ENCODE results near the gene HACD3. TPM values are rescaled to one million over a fixed set of nuclear protein-coding genes. Genes with fewer than 3 reads are reported as not detected.
A peak's percentile ranks its signal among the peaks of the same experiment; 100 is the strongest.

Gene HACD3
- total and polyA plus RNA-seq, 9 of the 15 experiments (the other 6 are each of a cell fraction or from before 2014, with no cell fraction given): 48.1 to 117 (median 72.8) TPM

DNA sequence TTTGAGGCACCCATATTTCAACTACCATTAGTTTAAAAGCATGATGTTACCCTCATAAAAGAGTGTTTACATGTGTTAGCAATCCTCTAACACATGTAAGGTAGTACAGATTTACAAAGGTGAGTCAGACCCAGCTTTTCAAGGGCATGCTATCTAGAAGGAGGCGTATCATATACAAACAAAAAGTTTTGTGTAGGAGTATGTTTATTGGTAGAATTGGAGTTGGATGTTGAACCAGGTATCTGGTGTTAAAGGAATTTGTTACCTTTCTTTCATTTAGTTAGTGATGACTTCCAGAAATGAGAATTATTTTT is 2.4 kb downstream of the HACD3 start (continued):
- TF ChIP-seq ZNF766 (CRISPR knock-in tag; conservative IDR thresholded peaks at IDR 0.05) (0 out of 2 replicates have a peak, but pooled peaks have one; percentile 27), FOXJ2 (tag; IDR thresholded peaks at IDR 0.05) (no peak), HOMEZ (CRISPR knock-in tag; IDR thresholded peaks at IDR 0.05) (no peak), MXI1 (IDR thresholded peaks at IDR 0.05; ENCODE audit: low read depth, low read length) (no peak), SIN3B (IDR thresholded peaks at IDR 0.05; ENCODE audit: low read depth) (no peak), XRCC3 (IDR thresholded peaks at IDR 0.05) (no peak), ZNF384 (IDR thresholded peaks at IDR 0.05; ENCODE audit: low read depth, low read length) (no peak), NFE2L1 (tag; IDR thresholded peaks at IDR 0.05; ENCODE audit: borderline replicate concordance, low read depth) (no peak), NCOA1 (IDR thresholded peaks at IDR 0.05; ENCODE audit: low read depth) (no peak), BCOR (IDR thresholded peaks at IDR 0.05) (no peak), CBX8 (IDR thresholded peaks at IDR 0.05; ENCODE audit: borderline replicate concordance, extremely low read depth, low read depth, low read length, poor library complexity, severe bottlenecking) (no peak), ZNF133 (CRISPR knock-in tag; IDR thresholded peaks at IDR 0.05) (no peak), NFIX (CRISPR knock-in tag; IDR thresholded peaks at IDR 0.05; ENCODE audit: low read depth) (no peak), BRF1 (IDR thresholded peaks at IDR 0.05; ENCODE audit: borderline replicate concordance, extremely low read depth, insufficient read length) (no peak), SRSF1 (IDR thresholded peaks at IDR 0.05; ENCODE audit: low read depth, low read length) (no peak), HLTF (IDR thresholded peaks at IDR 0.05) (no peak), DIDO1 (tag; IDR thresholded peaks at IDR 0.05; ENCODE audit: low read depth) (no peak), FIP1L1 (IDR thresholded peaks at IDR 0.05; ENCODE audit: low read depth, low read length, poor library complexity, severe bottlenecking) (no peak), DPF2 (IDR thresholded peaks at IDR 0.05) (no peak), EGR1 (conservative IDR thresholded peaks at IDR 0.05) (peak; percentile 63), CBX5 (IDR thresholded peaks at IDR 0.05; ENCODE audit: borderline replicate concordance, low read depth) (no peak), FOXK2 (conservative IDR thresholded peaks at IDR 0.05 in 1 of 2, IDR thresholded peaks at IDR 0.05 in 1 of 2; ENCODE audit: low read depth in 2 of 2) (peak; percentile 50 to 56; a peak in 3 of 4 replicates), FOSL1 (tag; conservative IDR thresholded peaks at IDR 0.05) (peak; percentile 78), MAFK (IDR thresholded peaks at IDR 0.05; ENCODE audit: low read length) (no peak), ZNF695 (CRISPR knock-in tag; IDR thresholded peaks at IDR 0.05) (no peak), MCM2 (IDR thresholded peaks at IDR 0.05; ENCODE audit: low read depth) (no peak)
- TF ChIP-seq, protein P1, sequence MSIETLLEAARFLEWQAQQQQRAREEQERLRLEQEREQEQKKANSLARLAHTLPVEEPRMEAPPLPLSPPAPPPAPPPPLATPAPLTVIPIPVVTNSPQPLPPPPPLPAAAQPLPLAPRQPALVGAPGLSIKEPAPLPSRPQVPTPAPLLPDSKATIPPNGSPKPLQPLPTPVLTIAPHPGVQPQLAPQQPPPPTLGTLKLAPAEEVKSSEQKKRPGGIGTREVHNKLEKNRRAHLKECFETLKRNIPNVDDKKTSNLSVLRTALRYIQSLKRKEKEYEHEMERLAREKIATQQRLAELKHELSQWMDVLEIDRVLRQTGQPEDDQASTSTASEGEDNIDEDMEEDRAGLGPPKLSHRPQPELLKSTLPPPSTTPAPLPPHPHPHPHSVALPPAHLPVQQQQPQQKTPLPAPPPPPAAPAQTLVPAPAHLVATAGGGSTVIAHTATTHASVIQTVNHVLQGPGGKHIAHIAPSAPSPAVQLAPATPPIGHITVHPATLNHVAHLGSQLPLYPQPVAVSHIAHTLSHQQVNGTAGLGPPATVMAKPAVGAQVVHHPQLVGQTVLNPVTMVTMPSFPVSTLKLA (conservative IDR thresholded peaks at IDR 0.05): peak; percentile 31 to 48; a peak in 2 of 4 replicates
- TF ChIP-seq, protein P2, sequence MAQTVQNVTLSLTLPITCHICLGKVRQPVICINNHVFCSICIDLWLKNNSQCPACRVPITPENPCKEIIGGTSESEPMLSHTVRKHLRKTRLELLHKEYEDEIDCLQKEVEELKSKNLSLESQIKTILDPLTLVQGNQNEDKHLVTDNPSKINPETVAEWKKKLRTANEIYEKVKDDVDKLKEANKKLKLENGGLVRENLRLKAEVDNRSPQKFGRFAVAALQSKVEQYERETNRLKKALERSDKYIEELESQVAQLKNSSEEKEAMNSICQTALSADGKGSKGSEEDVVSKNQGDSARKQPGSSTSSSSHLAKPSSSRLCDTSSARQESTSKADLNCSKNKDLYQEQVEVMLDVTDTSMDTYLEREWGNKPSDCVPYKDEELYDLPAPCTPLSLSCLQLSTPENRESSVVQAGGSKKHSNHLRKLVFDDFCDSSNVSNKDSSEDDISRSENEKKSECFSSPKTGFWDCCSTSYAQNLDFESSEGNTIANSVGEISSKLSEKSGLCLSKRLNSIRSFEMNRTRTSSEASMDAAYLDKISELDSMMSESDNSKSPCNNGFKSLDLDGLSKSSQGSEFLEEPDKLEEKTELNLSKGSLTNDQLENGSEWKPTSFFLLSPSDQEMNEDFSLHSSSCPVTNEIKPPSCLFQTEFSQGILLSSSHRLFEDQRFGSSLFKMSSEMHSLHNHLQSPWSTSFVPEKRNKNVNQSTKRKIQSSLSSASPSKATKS (CRISPR knock-in tag; IDR thresholded peaks at IDR 0.05): no peak

Data from K562 (cell line).